RWPE1 (cell line): ENCODE data around the gene OOSP4B.

Experiments
- CTCF ChIA-PET: fragments of 350-600 bp; sonication (Branson Sonifier 250); formaldehyde crosslinking; extraction: SDS; loops from one replicate; lab custom pipeline; 2021; lab: Yijun Ruan, JAX
- POLR2A ChIA-PET: fragments of 400-600 bp; formaldehyde crosslinking; extraction: SDS; loops from one replicate; lab custom pipeline; 2020; ENCODE audit warnings: antibody characterized with exemption; ENCODE audit not compliant: low non-redundant PET; lab: Yijun Ruan, JAX
- DNase-seq: peaks from one replicate; pipeline ENCODE4 v3.0.0; 2012; ENCODE audit warnings: low spot score
- H3K27ac ChIP-seq: fragments of 450-650 bp; 2 replicates; pipeline ENCODE4 v1.5.1; 2017
- TF ChIP-seq, protein P1 (sequence below): fragments of 450-650 bp; conservative IDR thresholded peaks from 2 replicates; pipeline ENCODE4 v1.5.1; 2017; ENCODE audit warnings: low read depth, mild to moderate bottlenecking

The OOSP4B gene

DNA sequence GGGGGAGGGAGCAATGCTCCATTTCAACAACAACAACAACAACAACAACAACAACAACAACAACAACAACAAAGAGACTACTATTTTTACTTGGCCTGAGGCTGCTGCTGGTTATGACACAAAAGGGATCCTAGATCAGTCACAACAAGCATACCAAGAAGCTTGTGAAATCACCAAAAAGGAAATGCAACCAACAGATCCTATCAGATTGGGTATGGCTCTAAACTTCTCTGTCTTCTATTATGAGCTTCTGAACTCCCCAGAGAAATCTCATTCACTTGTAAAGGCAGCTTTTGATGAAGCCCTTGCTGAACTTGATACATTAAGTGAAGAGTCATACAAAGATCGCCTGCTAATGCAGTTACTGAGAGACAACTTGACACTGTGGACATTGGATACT, 61.0 kb downstream of the OOSP4B start:
- CTCF ChIA-PET, result no interaction called here
- no peak for DNase-seq
- POLR2A ChIA-PET, result no interaction called here
- TF ChIP-seq, protein P1, sequence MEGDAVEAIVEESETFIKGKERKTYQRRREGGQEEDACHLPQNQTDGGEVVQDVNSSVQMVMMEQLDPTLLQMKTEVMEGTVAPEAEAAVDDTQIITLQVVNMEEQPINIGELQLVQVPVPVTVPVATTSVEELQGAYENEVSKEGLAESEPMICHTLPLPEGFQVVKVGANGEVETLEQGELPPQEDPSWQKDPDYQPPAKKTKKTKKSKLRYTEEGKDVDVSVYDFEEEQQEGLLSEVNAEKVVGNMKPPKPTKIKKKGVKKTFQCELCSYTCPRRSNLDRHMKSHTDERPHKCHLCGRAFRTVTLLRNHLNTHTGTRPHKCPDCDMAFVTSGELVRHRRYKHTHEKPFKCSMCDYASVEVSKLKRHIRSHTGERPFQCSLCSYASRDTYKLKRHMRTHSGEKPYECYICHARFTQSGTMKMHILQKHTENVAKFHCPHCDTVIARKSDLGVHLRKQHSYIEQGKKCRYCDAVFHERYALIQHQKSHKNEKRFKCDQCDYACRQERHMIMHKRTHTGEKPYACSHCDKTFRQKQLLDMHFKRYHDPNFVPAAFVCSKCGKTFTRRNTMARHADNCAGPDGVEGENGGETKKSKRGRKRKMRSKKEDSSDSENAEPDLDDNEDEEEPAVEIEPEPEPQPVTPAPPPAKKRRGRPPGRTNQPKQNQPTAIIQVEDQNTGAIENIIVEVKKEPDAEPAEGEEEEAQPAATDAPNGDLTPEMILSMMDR, result no peak
- H3K27ac ChIP-seq, result no peak overlapping the region

DNA sequence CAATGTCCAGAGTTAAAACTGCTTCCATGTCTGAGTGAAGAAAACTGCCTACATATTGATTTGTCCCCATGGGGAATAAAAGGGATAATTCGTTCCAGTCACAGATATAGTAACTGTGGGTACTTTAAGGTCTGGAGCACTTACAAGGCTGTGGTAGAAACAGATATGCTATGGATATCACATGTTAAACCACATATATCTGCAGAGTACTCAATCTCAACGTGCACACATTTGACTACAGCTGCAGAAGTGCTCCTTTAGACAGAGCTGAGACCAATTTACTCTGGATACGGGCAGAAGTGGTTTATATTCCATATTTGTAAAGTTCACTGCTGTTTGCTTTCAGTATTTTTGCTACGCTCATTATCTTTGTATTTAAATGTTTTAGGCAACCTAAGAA, 61.8 kb downstream of the OOSP4B start:
- ChIA-PET POLR2A (no interaction called here), CTCF (no interaction called here)
- H3K27ac ChIP-seq, result no peak overlapping the region
- TF ChIP-seq, protein P1, result no peak
- no peak for DNase-seq

DNA sequence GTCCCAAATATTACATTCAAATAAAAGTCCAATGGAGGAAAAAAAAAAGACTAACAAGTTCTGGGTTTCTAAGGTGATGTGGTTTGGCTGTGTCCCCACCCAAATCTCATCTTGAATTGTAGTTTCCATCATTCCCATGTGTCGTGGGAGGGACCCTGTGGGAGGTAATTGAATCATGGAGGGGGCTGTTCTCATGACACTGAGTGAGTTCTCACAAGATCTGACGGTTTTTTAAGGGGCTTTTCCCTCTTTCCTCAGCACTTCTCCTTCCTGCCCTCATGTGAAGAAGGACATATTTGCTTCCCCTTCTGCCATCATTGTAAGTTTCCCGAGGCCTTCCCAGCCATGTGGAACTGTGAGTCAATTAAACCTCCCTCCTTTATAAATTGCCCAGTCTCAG, 63.6 kb downstream of the OOSP4B start:
- no peak for DNase-seq
- ChIA-PET CTCF (no interaction called here), POLR2A (no interaction called here)
- TF ChIP-seq, protein P1, result no peak
- H3K27ac ChIP-seq, result no peak overlapping the region
